Activated T-cell treated with anti-CD3 and anti-CD28 coated beads, Interleukin-2, amount 50 U/mL, for 1 hour (primary cell): ENCODE results near the gene SCN1B.
A peak's percentile ranks its signal among the peaks of the same experiment; 100 is the strongest.

Experiments
- DNase-seq: peaks from one replicate; pipeline ENCODE4 v3.0.0-alpha.2; 2020

The SCN1B gene

GRCh38 chr19:35056513-35057063, 26.3 kb downstream of the SCN1B start:
- DNase-seq: no peak

GRCh38 chr19:35058370-35058769, 28.1 kb downstream of the SCN1B start:
- no peak for DNase-seq

GRCh38 chr19:35059006-35059798, 28.9 kb downstream of the SCN1B start:
- DNase-seq: no peak

- no peak for DNase-seq
Measured at GRCh38 chr19:35059799-35060091, 29.5 kb downstream of the SCN1B start.

- DNase-seq: no peak
Measured at GRCh38 chr19:35060160-35060855, 30.0 kb downstream of the SCN1B start.

GRCh38 chr19:35061583-35062373, 31.5 kb downstream of the SCN1B start:
- no peak for DNase-seq

GRCh38 chr19:35062942-35063341, 32.7 kb downstream of the SCN1B start:
- DNase-seq: no peak

- DNase-seq: no peak
Measured at GRCh38 chr19:35063940-35064818, 33.9 kb downstream of the SCN1B start.

GRCh38 chr19:35065574-35065973, 35.3 kb downstream of the SCN1B start:
- DNase-seq: no peak

GRCh38 chr19:35066121-35066520, 35.9 kb downstream of the SCN1B start:
- DNase-seq: no peak

- peak; percentile 90 for DNase-seq
Measured at GRCh38 chr19:35066691-35067563, 36.7 kb downstream of the SCN1B start.

GRCh38 chr19:35068941-35069634, 38.8 kb downstream of the SCN1B start:
- no peak for DNase-seq

- DNase-seq: no peak
Measured at GRCh38 chr19:35069696-35070095, 39.4 kb downstream of the SCN1B start.

GRCh38 chr19:35070471-35070870, 40.2 kb downstream of the SCN1B start:
- no peak for DNase-seq

GRCh38 chr19:35073516-35073915, 43.2 kb downstream of the SCN1B start:
- DNase-seq: no peak

- DNase-seq: no peak
Measured at GRCh38 chr19:35073941-35074340, 43.7 kb downstream of the SCN1B start.

GRCh38 chr19:35074426-35075201, 44.3 kb downstream of the SCN1B start:
- DNase-seq: no peak

- no peak for DNase-seq
Measured at GRCh38 chr19:35075202-35076025, 45.1 kb downstream of the SCN1B start.

- no peak for DNase-seq
Measured at GRCh38 chr19:35076026-35076370, 45.7 kb downstream of the SCN1B start.
